RCC 7860 (cell line): ENCODE data around the gene DNMT3A.

Source experiments
- DNase-seq: peaks from one replicate; pipeline ENCODE4 v3.0.0-alpha.2; 2015; ENCODE audit warnings: low spot score
- FAIRE-seq: peaks from 2 replicates; lab custom pipeline; 2012; peaks lifted over from hg19 to GRCh38; lab: Jason Lieb, UNC

Gene DNMT3A

DNA sequence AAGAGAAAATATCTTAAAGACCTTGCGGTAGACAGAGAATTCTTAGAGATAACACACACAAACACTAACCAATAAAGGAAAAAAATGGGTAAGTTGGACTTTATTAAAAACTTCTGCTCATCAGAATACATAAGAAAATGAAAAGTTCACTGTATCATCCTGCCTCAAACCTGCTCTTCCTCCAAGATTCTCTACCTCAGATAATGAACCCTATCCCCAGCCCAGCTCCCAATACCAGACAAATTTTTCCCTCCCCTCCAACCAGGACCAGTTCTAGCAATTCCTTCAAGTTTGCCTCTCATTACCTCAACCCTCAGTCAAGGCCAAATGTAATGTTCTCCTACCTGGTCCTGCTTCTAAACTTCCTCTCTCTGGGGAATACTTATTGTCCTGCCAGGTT lies 79.4 kb downstream of the DNMT3A start:
- DNase-seq, result no peak
- no peak for FAIRE-seq

DNA sequence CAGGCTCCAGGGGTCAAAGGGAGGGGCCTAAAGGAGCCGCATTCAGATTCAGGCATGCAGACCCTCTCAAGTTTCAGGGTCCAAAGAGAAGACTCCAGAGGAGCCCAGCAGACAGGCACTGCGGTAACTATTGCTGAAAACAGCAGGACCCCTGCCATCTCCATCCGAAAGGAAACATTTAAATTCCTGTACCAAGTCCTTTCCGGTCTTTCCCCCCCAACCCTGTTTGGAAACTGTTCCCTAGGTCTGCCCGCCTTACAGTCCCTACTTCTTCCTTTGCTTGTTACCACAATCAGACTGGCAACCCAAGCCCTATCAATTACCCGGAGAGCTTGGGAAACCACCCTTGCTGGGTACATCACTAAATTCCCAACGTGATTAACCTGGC lies 82.0 kb downstream of the DNMT3A start:
- FAIRE-seq (no peak), DNase-seq (no peak)

DNA sequence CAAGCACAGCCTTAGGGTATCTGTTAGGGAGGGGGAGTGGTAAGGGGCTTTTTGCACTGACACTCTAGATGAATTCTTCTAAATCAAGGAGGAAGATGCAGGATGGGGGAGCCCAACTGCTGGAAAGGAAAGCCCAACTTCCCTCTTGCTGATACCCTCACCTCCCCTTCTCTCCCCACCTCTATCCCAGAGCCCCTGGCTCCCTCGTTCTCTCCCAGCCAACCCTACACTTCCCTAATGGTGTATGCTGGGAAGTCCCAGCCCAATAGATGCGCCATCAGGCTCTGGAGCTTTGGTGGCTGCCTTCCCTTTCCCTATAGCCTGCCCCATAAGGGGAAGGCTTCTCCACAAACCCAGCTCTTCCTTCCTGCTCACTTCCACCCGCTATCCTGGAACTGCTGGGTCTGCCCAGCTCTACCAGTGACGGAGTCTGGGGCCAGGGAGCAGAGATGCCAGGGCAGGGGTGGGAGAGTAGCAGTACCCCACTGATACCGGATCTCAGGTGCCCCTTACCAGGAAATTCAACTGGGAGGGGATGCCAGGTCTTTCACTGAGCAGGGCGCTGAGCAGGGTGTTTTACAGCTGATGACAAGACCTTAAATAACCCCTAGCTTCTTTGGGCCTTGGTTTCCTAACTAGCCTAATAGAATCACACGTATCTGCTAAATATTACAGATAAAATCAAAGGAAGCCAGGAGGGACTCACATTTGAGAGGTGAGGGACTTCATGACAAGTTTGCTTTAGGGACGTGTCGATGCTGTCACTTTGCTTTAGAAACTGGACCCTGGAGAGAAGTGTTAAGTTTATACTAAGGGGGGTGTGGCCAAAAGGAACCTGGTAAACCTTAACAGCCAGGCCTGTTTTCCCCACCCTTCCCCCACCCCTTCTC lies 82.6 kb downstream of the DNMT3A start:
- FAIRE-seq, result no peak
- DNase-seq, result no peak

DNA sequence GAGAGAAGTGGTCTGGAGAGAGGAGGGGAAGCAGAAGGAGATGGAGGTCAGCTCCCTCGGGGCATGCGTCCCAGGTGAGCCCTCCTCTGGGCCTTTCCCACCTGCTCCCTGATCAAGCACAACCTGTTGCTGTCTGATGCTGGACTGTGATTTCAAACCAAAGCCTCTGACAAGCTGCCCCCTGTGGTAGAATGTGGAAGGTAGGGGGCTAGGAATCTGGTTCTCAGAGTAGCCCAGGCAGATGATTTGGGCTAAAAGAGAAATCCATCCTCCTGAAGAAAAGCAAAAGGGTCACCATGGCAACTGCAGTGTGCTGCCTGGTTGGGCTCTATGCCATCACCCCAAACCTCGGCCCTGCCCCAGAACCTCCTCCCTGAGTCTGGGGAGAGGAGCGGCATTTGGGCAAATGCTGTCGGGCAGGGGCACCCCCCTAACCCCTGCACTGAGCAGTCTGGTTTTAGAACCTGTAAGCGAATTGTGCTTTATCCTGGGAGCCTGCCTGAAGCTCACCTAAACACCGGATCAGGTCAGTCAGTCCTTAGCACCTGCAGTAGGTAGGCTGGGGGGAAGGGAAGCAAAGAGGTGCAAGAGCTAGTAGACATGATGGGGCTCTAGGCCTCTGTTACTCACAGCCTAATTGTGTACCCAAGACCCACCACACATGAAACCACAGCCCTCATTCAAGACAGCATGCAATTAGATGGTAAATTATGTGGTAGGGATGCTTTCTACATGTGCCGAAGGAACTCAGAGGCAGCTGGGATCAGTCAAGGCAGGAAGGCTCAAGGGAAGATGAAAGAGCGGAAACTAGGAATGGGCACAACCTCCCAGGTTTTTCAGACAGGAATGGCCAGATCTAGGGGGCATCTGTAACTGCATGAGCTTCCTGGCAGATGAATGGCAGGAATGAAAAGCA lies 83.5 kb downstream of the DNMT3A start:
- no peak for DNase-seq
- no peak for FAIRE-seq

DNA sequence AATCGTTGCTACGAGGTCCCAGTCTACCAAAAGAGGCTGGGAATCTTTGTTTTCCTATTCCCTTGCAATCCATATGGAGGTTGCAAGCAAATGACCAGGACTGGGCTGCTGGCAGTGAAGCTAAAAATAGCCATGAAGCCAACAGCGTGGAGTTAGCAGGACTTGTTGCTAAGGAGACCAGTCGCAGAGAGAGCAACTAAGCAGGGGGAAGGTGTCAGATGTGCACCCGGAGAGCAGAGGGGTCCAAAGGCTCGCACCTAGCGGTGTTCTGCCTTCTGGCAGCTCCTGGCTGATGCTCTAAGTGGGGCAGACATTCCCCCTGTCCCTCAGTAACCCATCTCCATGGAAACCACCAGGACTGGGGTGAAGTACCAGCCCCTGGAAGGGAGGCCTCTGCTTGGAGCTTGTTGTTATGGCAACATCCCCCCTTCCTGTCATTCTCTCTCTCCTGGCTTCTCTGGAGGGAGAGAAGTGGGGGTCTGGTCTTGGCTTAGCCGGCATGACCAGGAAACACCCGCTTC lies 84.6 kb downstream of the DNMT3A start:
- FAIRE-seq, result no peak
- no peak for DNase-seq

DNA sequence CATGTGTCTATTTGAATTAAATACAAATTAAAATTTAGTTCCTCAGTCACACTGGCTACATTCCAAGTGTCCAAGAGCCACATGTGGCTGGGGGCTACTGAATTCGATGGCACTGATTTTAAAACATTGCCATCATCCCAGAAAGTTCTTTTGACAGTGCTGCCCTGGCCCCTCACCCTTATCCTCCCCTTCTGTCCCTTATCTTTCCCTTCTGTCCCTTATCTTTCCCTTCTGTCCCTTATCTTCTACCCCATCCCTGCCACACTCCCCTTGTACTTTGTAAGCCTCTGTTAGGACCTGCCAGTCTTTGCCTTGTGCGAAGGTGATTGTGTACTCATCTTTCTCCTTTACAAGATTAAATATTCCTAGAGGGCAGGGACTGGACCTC lies 85.2 kb downstream of the DNMT3A start:
- FAIRE-seq (no peak), DNase-seq (no peak)

DNA sequence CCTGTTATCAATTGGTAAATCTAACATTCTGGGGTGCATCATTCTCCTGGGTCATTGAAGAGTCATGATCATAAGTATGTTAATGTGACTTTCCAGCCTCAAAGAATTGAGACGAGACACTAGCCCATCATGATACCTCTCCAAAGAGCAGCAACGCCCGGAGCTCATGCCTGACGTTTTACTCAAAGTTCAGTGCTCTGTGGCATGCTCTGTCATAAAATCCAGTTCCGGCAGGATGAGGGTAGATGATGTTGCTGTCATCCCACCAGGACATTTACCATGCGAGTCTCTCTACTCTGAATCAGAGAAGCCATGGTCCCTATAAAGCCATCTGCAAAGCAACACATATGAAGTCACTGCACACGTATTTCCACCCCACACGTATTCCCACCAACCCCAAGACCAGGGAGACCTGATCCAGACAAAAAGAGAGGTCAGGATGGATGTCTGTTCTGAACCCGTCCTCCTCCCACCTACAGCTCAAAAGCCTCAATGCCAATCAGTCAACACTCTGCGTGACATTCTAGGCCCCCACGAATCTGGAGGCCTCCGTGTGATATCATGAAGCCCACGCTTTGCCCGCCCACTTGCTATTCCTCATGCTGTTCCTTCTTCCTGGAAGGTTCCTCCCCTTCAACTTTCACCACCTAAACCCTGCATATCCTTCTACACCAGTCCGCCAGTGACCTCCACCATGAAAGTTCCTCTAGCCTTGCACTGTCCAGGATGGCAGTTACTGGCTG lies 85.8 kb downstream of the DNMT3A start:
- DNase-seq (no peak), FAIRE-seq (no peak)

DNA sequence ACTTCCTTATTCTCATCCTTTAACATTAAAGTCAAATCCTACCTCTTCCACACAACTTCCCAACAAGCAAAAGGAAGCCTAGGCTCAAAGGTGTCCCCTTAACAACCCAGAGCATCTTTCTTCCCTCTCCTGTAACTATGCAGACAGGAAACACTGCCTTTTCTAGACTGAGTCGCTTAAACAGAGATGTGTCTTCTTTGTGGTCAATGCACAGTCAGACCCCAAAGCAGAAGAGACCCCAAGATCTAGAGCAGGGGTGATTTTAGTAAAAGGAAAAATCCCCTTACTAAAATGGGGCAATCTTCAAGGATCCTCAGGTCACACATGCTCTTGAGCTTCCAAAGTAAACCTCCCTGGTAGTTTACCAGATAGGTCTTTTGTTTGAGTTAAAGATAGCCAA lies 86.8 kb downstream of the DNMT3A start:
- FAIRE-seq (no peak), DNase-seq (no peak)

DNA sequence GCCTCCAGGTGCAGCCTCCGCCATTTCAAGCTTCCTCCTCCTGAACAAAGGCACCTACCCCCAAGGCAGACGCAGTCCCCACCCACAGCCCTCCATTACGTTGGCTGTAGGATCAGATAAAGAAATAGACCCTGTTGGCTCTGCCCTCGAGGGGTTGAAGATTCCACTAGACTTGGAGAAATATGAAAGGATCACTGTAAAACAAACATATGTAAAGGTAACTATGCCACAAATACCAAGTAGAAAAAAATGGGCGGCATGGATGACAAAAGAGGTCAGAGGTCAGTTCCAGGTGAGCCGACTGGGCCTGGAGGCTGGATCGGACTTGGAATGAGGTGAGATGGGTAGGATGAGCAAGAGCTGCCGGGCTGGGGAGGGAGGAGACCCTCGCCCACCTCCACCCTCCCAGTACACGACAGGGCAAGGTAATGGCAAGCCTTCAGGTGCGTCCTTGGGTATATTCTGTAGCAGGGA lies 88.5 kb downstream of the DNMT3A start:
- FAIRE-seq, result no peak

DNA sequence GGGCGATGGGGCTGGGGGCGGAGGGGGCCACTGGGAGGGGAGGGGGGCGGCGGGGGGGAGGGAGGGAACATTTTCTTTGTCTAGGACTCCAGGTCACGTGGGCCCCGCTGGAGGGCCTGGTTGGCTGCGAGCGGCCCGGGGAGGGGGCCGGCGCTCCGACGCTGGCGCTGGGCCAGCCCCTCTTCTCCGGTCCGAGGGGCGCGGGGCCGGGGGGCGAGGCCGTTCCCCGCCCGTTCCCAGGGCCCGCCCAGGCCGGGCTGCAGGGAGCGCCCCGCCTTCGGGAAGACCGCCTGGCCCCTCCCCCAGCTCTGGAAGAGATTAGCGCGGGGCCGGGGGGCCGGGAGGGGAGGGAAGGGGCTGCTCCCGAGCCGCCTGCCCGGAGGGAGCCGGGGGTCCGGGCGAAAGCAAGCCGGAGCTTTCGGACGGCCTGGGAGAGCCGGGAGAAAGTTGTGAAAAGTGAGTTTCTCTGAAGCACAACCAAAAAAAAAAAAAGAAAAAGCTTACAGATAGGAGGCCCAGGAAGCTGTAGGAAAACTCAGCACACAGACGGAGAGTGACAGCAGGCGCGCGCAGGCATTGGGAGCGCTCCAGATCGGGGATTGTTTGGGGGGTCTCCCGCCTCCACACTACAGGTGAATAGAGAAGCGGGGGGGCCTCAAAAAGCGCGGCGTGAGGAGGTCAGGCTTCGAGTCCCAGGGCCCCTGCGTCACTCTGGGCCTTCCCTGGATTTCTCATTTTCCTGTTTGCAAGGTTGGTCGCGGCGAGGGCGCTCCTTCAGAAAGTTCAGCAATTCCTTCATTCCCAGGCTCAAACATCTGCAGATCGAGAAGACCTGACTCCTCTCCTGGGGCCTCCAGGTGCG lies 89.2 kb downstream of the DNMT3A start:
- FAIRE-seq, result no peak

More for the DNA sequence above, 88.5 kb downstream of the DNMT3A start:
- no peak for DNase-seq

DNA sequence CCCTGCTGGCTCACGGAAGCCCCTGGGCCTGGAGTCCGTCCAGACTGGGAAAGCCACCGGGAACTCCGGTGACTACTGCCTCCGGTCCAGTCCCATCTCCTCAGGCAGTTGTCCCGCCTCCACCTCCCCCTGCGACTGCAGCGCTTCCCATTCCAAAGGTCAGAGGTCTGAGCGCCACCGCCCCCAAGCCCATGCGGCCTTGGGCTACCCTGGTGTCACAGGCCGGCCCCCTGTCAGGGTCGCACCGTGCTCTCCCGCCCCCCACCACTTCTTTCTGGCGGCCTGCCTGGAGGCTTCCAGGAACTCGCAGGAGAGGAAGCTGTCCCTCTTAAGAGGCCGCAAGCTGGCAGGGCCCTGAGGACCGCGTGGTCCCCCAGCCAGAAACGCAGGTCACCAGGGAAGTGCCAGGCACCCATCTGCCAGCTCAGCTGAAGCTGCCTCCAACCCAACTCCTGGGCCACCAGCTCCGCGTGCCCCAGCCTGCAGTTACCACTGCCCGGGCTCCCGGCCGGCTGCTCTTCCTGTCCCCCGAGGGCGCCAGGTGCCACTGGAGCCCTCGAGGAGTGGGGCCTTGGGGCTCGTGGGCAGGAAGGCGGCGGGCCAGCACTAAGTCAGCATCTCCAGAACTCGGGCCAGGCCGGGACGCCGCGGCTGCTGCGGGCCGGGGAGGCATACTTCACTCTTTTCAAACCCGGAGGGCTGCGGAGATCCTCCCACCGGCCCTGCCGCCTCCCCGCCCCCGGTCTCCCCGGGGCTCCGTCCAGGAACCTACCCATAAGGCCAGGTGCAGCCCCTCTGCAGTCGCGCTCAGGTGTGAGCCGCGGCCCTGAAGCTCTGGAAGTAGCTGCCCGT lies 90.1 kb downstream of the DNMT3A start:
- FAIRE-seq, result no peak
- no peak for DNase-seq

More for the DNA sequence above, 89.2 kb downstream of the DNMT3A start:
- no peak for DNase-seq

DNA sequence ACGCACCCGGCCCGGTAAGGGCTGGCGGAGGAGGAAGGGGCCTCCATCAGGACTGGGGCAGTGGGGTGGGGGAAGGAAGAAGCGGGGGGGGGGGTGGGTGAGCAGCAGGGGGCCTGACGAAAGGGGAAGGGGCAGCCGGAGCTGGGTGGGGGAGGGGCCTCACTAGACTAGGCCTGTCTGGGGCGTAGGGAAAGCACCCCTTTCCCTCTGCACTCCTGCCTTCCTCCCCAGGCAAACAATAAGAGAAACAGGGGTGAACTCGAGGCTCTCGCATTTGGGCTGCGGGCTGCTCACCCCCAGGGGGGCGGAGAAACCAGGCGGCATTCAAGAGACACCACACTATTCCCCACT lies 90.7 kb downstream of the DNMT3A start:
- no peak for DNase-seq
- FAIRE-seq, result no peak

DNA sequence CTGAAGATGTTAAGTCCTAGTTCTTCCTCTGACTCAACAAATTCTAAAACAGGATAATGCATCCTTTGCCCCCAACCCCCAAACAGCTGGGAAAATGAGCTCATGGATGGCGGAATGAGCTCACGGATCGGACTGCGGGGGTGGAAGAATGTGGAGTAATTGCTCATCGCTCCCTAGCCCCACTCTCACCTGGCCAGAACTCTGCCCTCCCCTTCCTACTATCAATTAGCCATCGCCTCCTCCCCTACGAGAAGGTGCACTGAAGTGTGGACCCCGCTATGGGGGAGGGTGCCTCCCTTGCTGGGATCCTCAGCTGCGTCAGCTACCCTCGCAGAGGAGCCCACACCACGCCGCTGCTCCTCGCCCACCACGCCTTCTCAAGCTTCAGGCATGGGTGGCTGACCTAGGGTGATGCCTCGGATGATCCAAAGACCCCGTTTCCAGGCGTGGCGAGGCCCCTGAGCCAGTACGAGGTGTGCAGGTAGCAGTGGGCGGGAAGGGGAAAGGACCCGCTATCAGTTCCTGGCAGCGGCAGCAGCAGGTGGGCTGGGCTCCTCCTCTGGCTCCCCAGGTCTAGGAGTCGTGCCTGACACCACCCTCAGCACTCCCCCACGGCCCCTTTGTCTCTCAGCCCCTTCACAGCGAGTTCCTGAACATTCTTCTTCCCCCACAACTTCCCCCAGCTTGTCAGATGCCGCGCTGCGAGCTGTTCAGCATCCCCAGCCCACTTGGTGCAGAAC lies 91.2 kb downstream of the DNMT3A start:
- DNase-seq, result no peak
- FAIRE-seq, result no peak

DNA sequence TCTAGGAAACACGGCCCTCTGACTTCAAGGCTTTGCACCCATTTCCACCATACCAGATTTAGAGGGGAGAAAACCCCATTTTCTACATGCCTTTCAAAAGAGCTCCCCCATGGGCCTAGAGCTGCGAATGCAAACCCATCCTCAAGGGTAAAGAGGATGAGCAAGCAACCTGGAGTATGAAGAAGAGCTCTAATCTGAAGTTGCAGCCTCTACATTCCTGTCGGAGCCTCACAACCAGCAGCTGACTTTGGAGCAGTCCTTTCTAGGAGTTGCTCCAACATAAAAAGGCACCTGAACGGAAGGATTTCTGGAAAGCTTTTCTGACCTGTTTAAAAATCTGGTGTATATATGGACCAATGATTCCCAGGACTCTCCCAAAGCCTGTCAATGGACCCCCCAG lies 91.9 kb downstream of the DNMT3A start:
- FAIRE-seq (no peak), DNase-seq (no peak)

DNA sequence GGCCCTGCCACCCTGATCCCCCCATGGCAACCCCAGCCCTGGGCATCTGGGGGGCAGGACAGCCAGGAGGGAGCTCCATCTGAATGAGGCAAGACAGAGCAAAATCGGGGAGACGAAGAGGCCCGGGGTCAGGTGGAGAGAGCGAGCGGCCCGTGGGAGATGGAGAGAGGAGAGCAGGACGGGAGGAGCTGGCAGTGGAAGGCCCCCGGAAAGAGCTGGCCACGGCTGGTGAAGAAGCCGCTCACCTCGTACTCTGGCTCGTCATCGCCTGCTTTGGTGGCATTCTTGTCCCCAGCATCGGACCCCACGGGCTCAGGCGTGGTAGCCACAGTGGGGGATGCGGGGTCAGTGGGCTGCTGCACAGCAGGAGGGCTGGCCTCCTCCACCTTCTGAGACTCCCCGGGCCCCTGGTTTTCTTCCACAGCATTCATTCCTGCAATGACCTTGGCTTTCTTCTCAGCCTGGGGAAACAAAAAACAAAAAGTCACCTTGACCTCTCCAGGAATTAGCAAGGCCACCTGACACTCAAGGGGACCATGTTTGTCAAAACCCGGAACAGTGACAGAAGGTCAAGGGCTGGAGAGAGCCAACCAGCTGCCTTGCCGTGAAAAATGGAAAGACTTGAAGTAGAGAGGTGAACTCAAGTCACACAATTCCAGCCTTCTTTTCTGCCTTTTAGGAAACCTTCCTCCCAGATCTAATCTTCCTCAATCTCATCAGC lies 93.8 kb downstream of the DNMT3A start:
- DNase-seq (no peak), FAIRE-seq (no peak)

DNA sequence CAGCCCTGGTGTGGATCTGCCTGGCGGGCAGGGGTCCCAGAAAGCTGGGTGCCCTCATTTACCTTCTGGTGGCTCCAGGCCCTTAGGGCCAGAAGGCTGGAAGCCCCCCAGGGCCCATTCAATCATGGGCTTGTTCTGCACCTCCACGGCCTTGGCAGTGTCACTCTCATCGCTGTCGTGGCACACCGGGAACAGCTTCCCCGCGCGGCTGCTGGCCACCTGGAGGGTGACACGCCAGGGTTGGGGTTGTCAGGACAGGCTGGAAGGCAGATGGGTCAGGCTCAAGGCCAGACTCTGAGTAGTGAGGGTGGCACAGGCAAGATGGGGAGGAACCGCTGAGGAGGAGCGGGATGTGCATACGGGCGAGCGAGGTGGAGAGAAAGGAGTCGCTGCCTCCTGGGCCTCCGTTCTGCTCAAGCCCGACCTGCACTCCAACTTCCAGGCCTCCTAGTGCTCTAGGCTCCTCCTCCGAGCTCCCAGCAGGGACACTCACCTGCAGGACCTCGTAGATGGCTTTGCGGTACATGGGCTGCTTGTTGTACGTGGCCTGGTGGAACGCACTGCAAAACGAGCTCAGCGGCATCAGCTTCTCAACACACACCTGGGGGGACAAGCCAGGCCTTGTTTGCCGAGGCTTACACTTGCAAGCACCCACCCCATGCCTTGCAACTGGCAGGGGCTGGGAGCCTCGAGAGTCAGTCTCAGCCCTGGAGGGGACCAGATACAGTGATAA lies 95.0 kb downstream of the DNMT3A start:
- FAIRE-seq (no peak), DNase-seq (no peak)

DNA sequence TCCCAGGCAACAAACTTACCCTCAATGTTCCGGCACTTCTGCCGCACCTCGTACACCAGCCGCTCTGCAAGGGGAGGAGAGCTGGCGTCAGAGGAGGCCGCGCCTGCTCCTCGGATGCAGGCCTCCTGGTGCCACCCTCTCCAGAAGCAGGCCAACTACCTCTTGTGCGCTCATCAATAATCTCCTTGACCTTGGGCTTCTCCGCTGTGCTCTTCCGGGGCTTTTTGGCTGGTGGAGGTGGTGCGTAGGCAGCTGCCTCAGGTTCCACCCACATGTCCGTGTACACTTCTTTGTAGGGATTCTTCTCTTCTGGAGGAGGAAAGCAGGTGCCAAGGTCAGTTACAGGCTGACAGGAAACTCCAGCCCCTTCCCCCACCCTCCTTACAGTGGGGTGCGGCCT lies 95.7 kb downstream of the DNMT3A start:
- DNase-seq (no peak), FAIRE-seq (no peak)
